Measurements from ENCODE around the gene RIC8B.
A peak's percentile ranks its signal among the peaks of the same experiment; 100 is the strongest.
"Not testable (repeated sequence)": the region's sequence is repeated elsewhere in the genome, so short reads cannot be mapped to it uniquely, and the experiment has no call there.

The RIC8B gene, protein sequence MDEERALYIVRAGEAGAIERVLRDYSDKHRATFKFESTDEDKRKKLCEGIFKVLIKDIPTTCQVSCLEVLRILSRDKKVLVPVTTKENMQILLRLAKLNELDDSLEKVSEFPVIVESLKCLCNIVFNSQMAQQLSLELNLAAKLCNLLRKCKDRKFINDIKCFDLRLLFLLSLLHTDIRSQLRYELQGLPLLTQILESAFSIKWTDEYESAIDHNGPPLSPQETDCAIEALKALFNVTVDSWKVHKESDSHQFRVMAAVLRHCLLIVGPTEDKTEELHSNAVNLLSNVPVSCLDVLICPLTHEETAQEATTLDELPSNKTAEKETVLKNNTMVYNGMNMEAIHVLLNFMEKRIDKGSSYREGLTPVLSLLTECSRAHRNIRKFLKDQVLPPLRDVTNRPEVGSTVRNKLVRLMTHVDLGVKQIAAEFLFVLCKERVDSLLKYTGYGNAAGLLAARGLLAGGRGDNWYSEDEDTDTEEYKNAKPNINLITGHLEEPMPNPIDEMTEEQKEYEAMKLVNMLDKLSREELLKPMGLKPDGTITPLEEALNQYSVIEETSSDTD

DNA sequence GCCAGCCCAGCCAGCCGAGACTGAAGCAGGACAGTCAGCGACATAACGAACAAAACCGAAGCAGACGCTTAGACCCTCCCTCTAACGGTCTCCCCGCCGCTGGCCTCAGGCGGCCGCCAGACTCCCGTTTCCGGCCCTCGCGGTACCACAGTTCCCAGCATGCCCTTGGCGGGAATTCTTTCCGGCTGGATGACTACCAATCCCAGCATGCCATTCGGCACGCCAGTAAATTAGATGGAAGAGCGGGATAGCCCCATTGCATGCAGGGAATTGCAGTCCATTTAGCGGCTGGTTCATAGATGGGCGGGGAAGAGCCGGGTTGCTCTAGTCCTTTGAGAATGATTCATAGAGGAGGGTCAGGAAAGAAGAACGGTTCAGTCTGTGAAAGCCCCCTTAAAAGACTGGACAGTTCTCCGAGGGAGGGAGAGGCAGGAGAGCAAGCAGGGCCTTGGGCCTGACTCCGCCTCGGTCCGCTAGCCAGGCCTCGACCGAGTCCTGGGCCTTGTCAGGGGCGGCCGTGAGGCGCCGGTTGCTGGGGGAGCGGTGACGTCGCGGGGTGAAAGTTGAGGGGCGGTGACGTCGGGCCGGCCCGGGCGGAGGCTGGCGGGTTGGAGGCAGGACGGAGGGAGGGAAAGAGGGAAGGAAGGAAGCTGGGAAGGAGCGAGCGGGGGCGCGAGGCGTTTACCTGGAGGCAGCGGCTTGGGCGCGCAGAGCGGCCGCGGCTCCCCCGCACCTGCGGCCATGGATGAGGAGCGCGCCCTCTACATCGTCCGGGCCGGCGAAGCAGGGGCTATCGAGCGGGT lies at the start of gene RIC8B:
TSS of gene RIC8B (plus strand) at position 678 of the 803 bp plus-strand sequence. CDS start at position 742, 64 bp downstream.
- no peaks in the 10 kb centered on the region for H3K9me3 ChIP-seq (ENCODE audit: control insufficient read depth, low read length)
- H3K36me3 ChIP-seq (ENCODE audit: control insufficient read depth, insufficient read depth, low read length), result no peaks in the 10 kb centered on the region
- H3K27me3 ChIP-seq (ENCODE audit: control insufficient read depth, insufficient read depth, low read length), result peaks cover under 1% of the 10 kb centered on the region
- H3K4me3 ChIP-seq (ENCODE audit: low read length), result peak within 1 kb of the TSS; percentile 87
- H3K9ac ChIP-seq (ENCODE audit: low read length), result peak within 1 kb of the TSS; percentile 81
- H3K4me1 ChIP-seq (ENCODE audit: control insufficient read depth, insufficient read depth, low read length), result peaks cover 5% of the 10 kb centered on the region

DNA sequence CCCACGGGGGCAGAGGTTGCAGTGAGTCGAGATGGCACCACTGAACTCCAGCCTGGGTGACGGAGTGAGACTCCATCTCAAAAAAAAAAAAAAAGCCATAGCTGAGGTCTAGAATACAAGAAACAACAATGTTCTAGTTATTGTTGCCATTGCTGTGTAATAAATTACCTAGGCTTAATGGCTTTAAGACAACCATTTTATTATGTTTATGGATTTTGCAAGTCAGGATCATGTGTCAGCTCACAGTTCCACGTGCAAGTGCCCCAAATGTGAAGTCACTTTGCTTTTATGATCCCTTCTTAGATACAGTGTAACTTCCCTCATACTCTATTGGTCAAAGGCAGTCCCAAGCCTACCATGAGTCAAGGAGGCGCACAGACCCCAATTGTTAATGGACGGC lies 49.5 kb upstream of the RIC8B start:
- H3K36me3 ChIP-seq (ENCODE audit: control insufficient read depth, insufficient read depth, low read length), result no peaks in the 10 kb centered on the region
- no peaks in the 10 kb centered on the region for H3K4me1 ChIP-seq (ENCODE audit: control insufficient read depth, insufficient read depth, low read length)
- no peaks in the 10 kb centered on the region for H3K27me3 ChIP-seq (ENCODE audit: control insufficient read depth, insufficient read depth, low read length)
- H3K9me3 ChIP-seq (ENCODE audit: control insufficient read depth, low read length), result no peaks in the 10 kb centered on the region
- H3K9ac ChIP-seq (ENCODE audit: low read length), result no peak overlapping the region
- no peak overlapping the region for H3K4me3 ChIP-seq (ENCODE audit: low read length)

DNA sequence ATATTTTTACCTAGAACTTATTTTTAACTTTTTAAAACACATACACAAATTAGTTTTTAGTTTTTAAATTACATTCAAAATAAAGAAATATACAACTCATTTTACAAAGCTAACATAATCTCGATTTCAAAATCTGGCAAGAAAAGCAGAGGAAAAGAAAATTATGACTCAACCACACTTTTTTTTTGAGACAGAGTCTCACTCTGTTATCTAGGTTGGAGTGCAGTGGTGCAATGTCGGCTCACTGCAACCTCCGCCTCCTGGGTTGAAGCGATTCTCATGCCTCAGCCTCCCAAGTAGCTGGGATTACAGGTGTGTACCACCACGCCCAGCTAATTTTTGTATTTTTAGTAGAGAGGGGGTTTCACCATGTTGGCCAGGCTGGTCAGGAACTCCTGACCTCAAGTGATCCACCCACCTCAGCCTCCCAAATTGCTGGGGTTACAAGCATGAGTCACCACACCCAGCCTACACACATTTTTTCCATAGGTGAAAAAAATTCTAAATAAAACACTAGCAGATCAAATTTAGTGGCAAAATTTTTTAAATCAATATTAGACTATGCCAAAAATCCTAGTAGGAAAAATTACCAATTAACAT lies 47.8 kb upstream of the RIC8B start:
- H3K36me3 ChIP-seq (ENCODE audit: control insufficient read depth, insufficient read depth, low read length); H3K9ac ChIP-seq (ENCODE audit: low read length); H3K4me1 ChIP-seq (ENCODE audit: control insufficient read depth, insufficient read depth, low read length); H3K4me3 ChIP-seq (ENCODE audit: low read length); H3K27me3 ChIP-seq (ENCODE audit: control insufficient read depth, insufficient read depth, low read length); H3K9me3 ChIP-seq (ENCODE audit: control insufficient read depth, low read length): not testable (repeated sequence)

DNA sequence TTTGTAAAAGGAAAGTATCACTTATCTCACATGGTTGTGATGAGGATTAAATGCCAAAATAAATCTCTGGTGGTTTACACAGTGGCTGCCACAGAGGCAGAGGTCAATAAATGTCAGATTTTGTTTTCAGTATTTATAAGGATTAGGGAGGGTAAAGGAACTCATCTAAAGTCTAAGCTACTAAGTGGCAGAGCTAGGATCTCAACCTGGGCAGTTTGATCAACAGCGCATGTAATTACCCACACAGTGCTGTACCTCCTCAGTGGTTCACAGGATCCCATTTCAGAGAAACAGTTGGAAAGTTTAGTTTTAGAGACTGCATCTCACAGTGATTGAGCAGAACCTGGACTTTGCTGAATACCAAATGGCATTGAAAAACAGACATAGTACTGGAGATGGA lies 44.9 kb upstream of the RIC8B start:
- Histone ChIP-seq H3K9me3 (ENCODE audit: control insufficient read depth, low read length) (no peaks in the 10 kb centered on the region), H3K4me1 (ENCODE audit: control insufficient read depth, insufficient read depth, low read length) (no peaks in the 10 kb centered on the region), H3K27me3 (ENCODE audit: control insufficient read depth, insufficient read depth, low read length) (no peaks in the 10 kb centered on the region), H3K4me3 (ENCODE audit: low read length) (no peak overlapping the region), H3K9ac (ENCODE audit: low read length) (no peak overlapping the region), H3K36me3 (ENCODE audit: control insufficient read depth, insufficient read depth, low read length) (no peaks in the 10 kb centered on the region)

DNA sequence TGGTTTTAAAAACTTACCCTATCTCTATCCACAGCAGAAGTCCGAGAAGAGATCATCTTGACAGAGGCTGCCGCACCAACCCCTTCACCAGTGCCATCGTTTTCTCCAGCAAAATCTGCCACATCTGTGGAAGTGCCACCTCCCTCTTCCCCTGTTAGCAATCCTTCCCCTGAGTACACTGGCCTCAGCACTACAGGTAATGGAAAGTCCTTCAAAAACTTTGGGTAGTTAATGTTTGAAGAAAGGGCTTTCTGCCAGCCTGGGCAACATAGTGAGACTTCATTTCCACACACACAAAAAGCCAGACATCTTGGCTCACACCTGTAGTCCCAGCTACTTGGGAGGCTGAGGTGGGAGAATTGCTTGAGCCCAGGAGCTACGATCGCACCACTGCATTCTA lies 41.6 kb upstream of the RIC8B start:
- Histone ChIP-seq H3K4me1 (ENCODE audit: control insufficient read depth, insufficient read depth, low read length) (no peaks in the 10 kb centered on the region), H3K36me3 (ENCODE audit: control insufficient read depth, insufficient read depth, low read length) (no peaks in the 10 kb centered on the region), H3K9ac (ENCODE audit: low read length) (no peak overlapping the region), H3K9me3 (ENCODE audit: control insufficient read depth, low read length) (no peaks in the 10 kb centered on the region), H3K27me3 (ENCODE audit: control insufficient read depth, insufficient read depth, low read length) (no peaks in the 10 kb centered on the region), H3K4me3 (ENCODE audit: low read length) (no peak overlapping the region)

DNA sequence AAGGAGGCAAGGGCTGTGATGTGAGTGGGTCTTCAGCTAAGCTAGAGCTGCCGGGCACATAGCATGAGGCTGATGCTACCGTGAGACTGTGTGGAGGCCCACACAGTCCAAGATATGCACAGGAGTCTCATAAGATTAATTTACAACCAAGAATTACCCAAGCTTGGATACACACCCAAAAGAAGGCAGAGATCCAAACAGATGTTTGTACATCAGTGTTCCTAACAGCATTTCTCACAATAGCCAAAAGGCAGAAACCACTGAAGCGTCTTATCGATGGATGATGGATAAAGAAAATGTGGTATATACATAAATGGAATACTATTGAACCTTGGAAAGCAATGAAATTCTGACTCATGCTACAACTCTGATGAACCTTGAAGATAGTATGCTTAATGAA lies 40.8 kb upstream of the RIC8B start:
- Histone ChIP-seq H3K4me1 (ENCODE audit: control insufficient read depth, insufficient read depth, low read length) (no peaks in the 10 kb centered on the region), H3K9me3 (ENCODE audit: control insufficient read depth, low read length) (no peaks in the 10 kb centered on the region), H3K9ac (ENCODE audit: low read length) (no peak overlapping the region), H3K27me3 (ENCODE audit: control insufficient read depth, insufficient read depth, low read length) (no peaks in the 10 kb centered on the region), H3K36me3 (ENCODE audit: control insufficient read depth, insufficient read depth, low read length) (no peaks in the 10 kb centered on the region), H3K4me3 (ENCODE audit: low read length) (no peak overlapping the region)

DNA sequence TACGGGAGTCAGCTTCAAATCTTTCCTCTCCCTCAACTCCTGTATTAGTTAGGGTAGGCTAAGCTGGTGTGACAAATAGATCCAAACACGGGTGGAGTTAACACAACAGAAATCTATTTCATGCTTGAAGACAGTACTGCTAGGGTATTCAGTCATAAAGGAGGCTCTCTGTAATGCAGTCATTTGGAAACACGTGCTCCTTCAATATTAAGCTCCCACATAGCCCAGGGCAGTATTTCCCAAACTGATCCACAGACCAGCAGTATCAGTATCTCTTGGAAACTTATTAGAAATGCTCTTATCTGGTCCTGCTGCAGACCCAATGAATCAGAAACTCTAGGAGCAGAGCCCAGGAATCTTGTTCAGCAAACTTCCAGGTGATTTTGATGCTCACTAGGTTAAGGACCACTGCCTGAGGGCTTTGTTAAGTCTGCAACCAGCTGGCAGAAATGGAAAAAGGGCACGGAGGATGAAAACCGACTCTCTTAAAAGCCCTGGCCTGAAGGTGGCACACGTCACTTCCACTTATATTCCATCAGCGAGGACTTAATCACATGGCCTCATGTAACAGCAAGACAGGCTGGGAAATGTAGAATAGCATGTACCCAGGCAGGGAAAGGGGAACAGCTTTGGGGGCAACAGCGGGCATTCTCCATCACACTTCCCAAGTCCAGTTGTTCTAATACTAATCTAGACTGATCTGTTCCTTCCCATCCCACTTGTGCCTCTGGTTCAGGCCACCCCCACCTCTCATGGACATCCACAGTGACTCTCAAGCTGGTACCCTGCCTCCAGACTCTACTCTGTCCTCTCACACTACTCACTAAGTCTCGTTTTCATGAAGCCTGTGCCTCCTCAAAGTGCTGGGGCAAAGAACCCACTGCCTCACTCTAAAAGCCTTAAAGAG lies 38.2 kb upstream of the RIC8B start:
- Histone ChIP-seq H3K27me3 (ENCODE audit: control insufficient read depth, insufficient read depth, low read length) (no peaks in the 10 kb centered on the region), H3K9me3 (ENCODE audit: control insufficient read depth, low read length) (no peaks in the 10 kb centered on the region), H3K9ac (ENCODE audit: low read length) (no peak overlapping the region), H3K4me1 (ENCODE audit: control insufficient read depth, insufficient read depth, low read length) (no peaks in the 10 kb centered on the region), H3K36me3 (ENCODE audit: control insufficient read depth, insufficient read depth, low read length) (no peaks in the 10 kb centered on the region), H3K4me3 (ENCODE audit: low read length) (no peak overlapping the region)

DNA sequence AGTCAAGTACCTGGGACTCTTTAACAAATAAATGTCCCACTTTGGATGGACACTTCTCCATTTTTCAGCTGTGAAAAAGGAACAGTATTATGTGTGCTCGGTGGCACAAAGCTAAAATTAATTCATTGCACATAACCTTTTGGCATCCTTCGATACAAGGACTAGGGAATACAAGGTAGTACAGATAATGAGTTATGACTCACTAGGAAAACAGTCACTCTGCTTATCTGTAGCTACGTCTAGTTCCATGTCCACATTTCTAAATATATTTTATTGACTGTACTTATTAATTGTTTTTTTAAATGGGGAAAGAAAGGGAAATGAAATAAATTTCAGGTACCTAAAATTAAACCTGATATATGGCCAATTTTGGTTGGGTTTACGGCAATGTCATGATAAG lies 35.2 kb upstream of the RIC8B start:
- H3K4me1 ChIP-seq (ENCODE audit: control insufficient read depth, insufficient read depth, low read length), result no peaks in the 10 kb centered on the region
- H3K27me3 ChIP-seq (ENCODE audit: control insufficient read depth, insufficient read depth, low read length), result no peaks in the 10 kb centered on the region
- H3K9ac ChIP-seq (ENCODE audit: low read length), result no peak overlapping the region
- H3K9me3 ChIP-seq (ENCODE audit: control insufficient read depth, low read length), result no peaks in the 10 kb centered on the region
- H3K4me3 ChIP-seq (ENCODE audit: low read length), result no peak overlapping the region
- H3K36me3 ChIP-seq (ENCODE audit: control insufficient read depth, insufficient read depth, low read length), result no peaks in the 10 kb centered on the region

DNA sequence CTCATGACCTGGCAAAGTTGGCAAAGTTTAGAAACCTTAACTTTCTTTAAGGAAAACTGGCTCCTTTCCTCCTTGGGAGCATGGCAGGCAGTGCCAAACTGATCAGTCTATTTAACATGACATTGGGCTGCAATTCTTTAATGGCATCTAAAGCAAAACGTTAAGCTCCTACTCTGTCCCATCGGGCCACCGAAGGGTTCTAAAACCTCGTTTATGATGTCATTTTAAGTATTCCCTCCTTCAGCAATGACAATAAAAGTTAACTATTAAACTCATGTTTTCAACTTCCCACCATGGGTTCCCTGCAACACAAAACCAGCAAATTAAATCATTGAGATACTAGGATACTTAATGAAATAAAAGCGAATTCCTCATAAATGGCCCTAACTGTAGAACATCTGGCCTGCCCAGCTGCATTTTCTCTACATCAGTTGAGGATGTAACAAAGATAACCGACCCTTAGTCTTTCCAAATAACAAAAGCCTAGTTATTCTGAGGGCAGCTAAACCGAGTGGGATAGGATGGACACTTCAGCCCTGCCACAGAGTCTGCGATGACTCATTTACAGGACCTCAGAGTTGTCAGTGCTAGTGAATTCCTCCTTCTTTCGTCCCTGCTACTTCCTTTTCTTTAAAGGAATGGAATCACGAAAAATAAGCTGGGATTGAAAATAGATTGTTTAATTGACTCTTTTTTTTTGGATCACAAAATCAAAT lies 34.5 kb upstream of the RIC8B start:
- Histone ChIP-seq H3K9me3 (ENCODE audit: control insufficient read depth, low read length) (no peaks in the 10 kb centered on the region), H3K27me3 (ENCODE audit: control insufficient read depth, insufficient read depth, low read length) (no peaks in the 10 kb centered on the region), H3K36me3 (ENCODE audit: control insufficient read depth, insufficient read depth, low read length) (no peaks in the 10 kb centered on the region), H3K4me3 (ENCODE audit: low read length) (no peak overlapping the region), H3K4me1 (ENCODE audit: control insufficient read depth, insufficient read depth, low read length) (no peaks in the 10 kb centered on the region), H3K9ac (ENCODE audit: low read length) (no peak overlapping the region)

DNA sequence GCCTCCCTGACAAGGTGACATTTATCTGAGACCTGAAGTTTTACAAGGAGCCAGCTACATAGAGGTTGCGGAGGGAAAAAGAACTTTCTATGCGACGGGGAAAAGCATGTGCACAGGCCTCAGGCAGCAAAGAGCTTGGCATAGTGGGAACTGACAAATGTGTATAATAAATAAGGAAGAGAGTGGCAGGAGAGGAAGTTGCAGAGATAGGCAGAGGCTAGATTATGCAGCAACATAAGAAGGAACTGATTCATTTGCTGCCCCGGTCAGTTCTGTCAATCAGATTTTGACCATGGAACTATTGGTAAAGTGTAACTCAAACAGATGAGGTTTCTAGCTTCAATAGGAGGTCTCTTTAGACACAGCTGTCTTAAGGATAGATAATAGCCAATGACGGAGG lies 33.7 kb upstream of the RIC8B start:
- Histone ChIP-seq H3K9me3 (ENCODE audit: control insufficient read depth, low read length) (no peaks in the 10 kb centered on the region), H3K36me3 (ENCODE audit: control insufficient read depth, insufficient read depth, low read length) (no peaks in the 10 kb centered on the region), H3K27me3 (ENCODE audit: control insufficient read depth, insufficient read depth, low read length) (no peaks in the 10 kb centered on the region), H3K4me1 (ENCODE audit: control insufficient read depth, insufficient read depth, low read length) (no peaks in the 10 kb centered on the region), H3K9ac (ENCODE audit: low read length) (no peak overlapping the region), H3K4me3 (ENCODE audit: low read length) (no peak overlapping the region)

DNA sequence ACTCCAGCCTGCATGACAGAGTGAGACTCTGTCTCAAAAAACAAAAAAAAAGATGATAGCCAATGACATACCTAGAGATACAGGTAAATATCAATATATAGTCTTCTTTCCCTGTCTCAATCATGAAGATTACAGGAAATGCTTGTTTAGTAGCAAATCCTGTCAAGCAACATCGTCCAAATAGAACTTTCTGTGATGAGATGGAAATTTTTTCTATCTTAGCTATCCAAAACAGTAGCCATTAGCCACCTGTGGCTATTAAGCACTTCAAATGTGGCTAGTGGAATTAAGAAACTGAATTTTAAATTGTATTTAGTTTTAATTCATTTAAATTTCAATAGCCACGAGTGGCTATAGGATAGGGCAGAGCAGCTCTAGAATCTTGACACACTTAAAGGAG lies 33.2 kb upstream of the RIC8B start:
- Histone ChIP-seq H3K9me3 (ENCODE audit: control insufficient read depth, low read length) (no peaks in the 10 kb centered on the region), H3K36me3 (ENCODE audit: control insufficient read depth, insufficient read depth, low read length) (no peaks in the 10 kb centered on the region), H3K9ac (ENCODE audit: low read length) (no peak overlapping the region), H3K4me3 (ENCODE audit: low read length) (no peak overlapping the region), H3K27me3 (ENCODE audit: control insufficient read depth, insufficient read depth, low read length) (no peaks in the 10 kb centered on the region), H3K4me1 (ENCODE audit: control insufficient read depth, insufficient read depth, low read length) (no peaks in the 10 kb centered on the region)

All from mucosa of stomach (tissue), 1 donor.